ENCODE data around the gene MAD1L1.

MAD1L1 gene

DNA sequence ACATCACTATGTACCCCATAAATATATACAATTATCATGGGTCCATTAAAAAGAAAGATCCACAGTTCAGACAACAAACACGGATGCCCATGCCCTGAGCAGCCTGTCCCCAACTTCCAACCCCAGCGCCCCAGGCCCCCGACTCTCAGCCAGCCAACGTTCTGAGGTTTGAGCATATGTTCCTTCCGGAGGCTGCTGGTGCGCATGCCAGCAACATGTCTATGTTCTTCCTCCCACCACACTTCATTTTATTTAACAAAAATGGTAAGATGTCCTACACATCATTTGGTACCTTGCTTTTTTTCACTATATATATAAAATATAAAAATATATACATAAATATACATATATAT, 250.9 kb downstream of the MAD1L1 start:
- TF ChIP-seq ESRRG (CRISPR knock-in tag; IDR thresholded peaks at IDR 0.05): no peak
- TF ChIP-seq ISL1 (CRISPR knock-in tag; IDR thresholded peaks at IDR 0.05): no peak
- no peak for TF ChIP-seq SNAI2 (CRISPR knock-in tag; IDR thresholded peaks at IDR 0.05)
- TF ChIP-seq GLIS3 (CRISPR knock-in tag; IDR thresholded peaks at IDR 0.05): no peak
- no peak for TF ChIP-seq ARNTL (CRISPR knock-in tag; IDR thresholded peaks at IDR 0.05; ENCODE audit: borderline replicate concordance, low read depth)
- TF ChIP-seq, protein P1, sequence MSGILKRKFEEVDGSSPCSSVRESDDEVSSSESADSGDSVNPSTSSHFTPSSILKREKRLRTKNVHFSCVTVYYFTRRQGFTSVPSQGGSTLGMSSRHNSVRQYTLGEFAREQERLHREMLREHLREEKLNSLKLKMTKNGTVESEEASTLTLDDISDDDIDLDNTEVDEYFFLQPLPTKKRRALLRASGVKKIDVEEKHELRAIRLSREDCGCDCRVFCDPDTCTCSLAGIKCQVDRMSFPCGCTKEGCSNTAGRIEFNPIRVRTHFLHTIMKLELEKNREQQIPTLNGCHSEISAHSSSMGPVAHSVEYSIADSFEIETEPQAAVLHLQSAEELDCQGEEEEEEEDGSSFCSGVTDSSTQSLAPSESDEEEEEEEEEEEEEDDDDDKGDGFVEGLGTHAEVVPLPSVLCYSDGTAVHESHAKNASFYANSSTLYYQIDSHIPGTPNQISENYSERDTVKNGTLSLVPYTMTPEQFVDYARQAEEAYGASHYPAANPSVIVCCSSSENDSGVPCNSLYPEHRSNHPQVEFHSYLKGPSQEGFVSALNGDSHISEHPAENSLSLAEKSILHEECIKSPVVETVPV (CRISPR knock-in tag; IDR thresholded peaks at IDR 0.05): no peak
- TF ChIP-seq, protein P2, sequence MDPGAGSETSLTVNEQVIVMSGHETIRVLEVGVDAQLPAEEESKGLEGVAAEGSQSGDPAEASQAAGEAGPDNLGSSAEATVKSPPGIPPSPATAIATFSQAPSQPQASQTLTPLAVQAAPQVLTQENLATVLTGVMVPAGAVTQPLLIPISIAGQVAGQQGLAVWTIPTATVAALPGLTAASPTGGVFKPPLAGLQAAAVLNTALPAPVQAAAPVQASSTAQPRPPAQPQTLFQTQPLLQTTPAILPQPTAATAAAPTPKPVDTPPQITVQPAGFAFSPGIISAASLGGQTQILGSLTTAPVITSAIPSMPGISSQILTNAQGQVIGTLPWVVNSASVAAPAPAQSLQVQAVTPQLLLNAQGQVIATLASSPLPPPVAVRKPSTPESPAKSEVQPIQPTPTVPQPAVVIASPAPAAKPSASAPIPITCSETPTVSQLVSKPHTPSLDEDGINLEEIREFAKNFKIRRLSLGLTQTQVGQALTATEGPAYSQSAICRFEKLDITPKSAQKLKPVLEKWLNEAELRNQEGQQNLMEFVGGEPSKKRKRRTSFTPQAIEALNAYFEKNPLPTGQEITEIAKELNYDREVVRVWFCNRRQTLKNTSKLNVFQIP (CRISPR knock-in tag; IDR thresholded peaks at IDR 0.05; ENCODE audit: borderline replicate concordance, low read depth): no peak
- no peak for TF ChIP-seq ZNF565 (CRISPR knock-in tag; conservative IDR thresholded peaks at IDR 0.05; ENCODE audit: low read depth)
- TF ChIP-seq, protein P3, sequence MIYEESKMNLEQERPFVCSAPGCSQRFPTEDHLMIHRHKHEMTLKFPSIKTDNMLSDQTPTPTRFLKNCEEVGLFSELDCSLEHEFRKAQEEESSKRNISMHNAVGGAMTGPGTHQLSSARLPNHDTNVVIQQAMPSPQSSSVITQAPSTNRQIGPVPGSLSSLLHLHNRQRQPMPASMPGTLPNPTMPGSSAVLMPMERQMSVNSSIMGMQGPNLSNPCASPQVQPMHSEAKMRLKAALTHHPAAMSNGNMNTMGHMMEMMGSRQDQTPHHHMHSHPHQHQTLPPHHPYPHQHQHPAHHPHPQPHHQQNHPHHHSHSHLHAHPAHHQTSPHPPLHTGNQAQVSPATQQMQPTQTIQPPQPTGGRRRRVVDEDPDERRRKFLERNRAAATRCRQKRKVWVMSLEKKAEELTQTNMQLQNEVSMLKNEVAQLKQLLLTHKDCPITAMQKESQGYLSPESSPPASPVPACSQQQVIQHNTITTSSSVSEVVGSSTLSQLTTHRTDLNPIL (CRISPR knock-in tag; IDR thresholded peaks at IDR 0.05; ENCODE audit: low read depth): no peak
- TF ChIP-seq OSR1 (CRISPR knock-in tag; IDR thresholded peaks at IDR 0.05): no peak
- no peak for TF ChIP-seq PPARA (CRISPR knock-in tag; IDR thresholded peaks at IDR 0.05; ENCODE audit: borderline replicate concordance)
- TF ChIP-seq, protein P4, sequence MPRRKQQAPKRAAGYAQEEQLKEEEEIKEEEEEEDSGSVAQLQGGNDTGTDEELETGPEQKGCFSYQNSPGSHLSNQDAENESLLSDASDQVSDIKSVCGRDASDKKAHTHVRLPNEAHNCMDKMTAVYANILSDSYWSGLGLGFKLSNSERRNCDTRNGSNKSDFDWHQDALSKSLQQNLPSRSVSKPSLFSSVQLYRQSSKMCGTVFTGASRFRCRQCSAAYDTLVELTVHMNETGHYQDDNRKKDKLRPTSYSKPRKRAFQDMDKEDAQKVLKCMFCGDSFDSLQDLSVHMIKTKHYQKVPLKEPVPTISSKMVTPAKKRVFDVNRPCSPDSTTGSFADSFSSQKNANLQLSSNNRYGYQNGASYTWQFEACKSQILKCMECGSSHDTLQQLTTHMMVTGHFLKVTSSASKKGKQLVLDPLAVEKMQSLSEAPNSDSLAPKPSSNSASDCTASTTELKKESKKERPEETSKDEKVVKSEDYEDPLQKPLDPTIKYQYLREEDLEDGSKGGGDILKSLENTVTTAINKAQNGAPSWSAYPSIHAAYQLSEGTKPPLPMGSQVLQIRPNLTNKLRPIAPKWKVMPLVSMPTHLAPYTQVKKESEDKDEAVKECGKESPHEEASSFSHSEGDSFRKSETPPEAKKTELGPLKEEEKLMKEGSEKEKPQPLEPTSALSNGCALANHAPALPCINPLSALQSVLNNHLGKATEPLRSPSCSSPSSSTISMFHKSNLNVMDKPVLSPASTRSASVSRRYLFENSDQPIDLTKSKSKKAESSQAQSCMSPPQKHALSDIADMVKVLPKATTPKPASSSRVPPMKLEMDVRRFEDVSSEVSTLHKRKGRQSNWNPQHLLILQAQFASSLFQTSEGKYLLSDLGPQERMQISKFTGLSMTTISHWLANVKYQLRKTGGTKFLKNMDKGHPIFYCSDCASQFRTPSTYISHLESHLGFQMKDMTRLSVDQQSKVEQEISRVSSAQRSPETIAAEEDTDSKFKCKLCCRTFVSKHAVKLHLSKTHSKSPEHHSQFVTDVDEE (CRISPR knock-in tag; IDR thresholded peaks at IDR 0.05): no peak
- no peak for TF ChIP-seq TCF4 (CRISPR knock-in tag; IDR thresholded peaks at IDR 0.05; ENCODE audit: borderline replicate concordance)
- TF ChIP-seq ZFP30 (CRISPR knock-in tag; IDR thresholded peaks at IDR 0.05): no peak
- TF ChIP-seq ZNF70 (CRISPR knock-in tag; IDR thresholded peaks at IDR 0.05): no peak
- TF ChIP-seq ZFP3 (CRISPR knock-in tag; IDR thresholded peaks at IDR 0.05): no peak
- no peak for TF ChIP-seq ZNF8 (CRISPR knock-in tag; IDR thresholded peaks at IDR 0.05)
- no peak for TF ChIP-seq BACH2 (CRISPR knock-in tag; IDR thresholded peaks at IDR 0.05; ENCODE audit: borderline replicate concordance)
- TF ChIP-seq ZC3H10 (CRISPR knock-in tag; IDR thresholded peaks at IDR 0.05): no peak
- no peak for ATAC-seq

DNA sequence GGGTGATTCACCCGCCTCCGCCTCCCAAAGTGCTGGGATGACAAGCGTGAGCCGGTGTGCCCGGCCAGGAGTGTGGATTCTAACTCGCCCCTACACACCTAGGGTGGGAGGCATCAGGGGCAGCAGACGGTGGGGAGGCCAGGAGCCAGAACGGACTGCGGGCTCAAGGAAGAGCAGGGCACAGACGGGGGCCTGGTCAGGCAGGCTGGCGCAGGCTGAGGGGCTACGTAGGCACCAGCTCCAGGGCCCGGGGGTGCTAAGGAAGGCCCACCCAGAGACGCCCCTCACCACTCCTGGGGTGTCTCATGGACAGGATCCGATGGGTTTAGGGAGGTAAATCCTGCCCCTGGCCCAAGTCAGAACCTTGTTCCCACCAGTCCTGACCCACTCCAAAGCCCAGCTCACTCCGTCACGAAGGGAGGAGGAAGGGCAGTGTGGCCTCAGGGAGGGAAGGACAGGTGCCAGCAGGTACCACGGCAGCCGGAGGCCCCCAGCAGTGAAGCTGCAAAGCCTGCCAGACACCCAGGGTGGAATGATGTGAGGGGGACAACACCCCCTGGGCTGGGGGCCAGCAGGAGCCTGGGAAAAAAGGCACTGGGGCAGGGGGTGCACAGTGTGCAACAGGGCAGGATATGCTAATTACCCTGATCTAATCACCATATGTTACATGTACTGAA, 251.4 kb downstream of the MAD1L1 start:
- no peak for TF ChIP-seq ZFP30 (CRISPR knock-in tag; IDR thresholded peaks at IDR 0.05)
- no peak for TF ChIP-seq TOX (CRISPR knock-in tag; IDR thresholded peaks at IDR 0.05; ENCODE audit: borderline replicate concordance)
- TF ChIP-seq ZNF565 (CRISPR knock-in tag; conservative IDR thresholded peaks at IDR 0.05; ENCODE audit: low read depth): no peak
- TF ChIP-seq, protein P4 (CRISPR knock-in tag; IDR thresholded peaks at IDR 0.05): no peak
- TF ChIP-seq, protein P1 (CRISPR knock-in tag; IDR thresholded peaks at IDR 0.05): no peak
- TF ChIP-seq BACH2 (CRISPR knock-in tag; IDR thresholded peaks at IDR 0.05; ENCODE audit: borderline replicate concordance): no peak
- no peak for TF ChIP-seq ESRRG (CRISPR knock-in tag; IDR thresholded peaks at IDR 0.05)
- TF ChIP-seq ARNTL (CRISPR knock-in tag; IDR thresholded peaks at IDR 0.05; ENCODE audit: borderline replicate concordance, low read depth): no peak
- no peak for ATAC-seq

All from SK-N-SH treated with all-trans-retinoic acid at 6 μM for 48 hours (cell line).